Measurements from ENCODE around the gene ACKR3.
A peak's percentile ranks its signal among the peaks of the same experiment; 100 is the strongest.

ACKR3 gene

GRCh38 chr2:236571145-236571544 lies 1.5 kb downstream of the ACKR3 start:
- no peak for DNase-seq

- DNase-seq = peak; percentile 64
These were observed 2.9 kb downstream of the ACKR3 start for GRCh38 chr2:236572482-236572881.

- no peak for DNase-seq
These were observed 3.7 kb downstream of the ACKR3 start for GRCh38 chr2:236573066-236573929.

GRCh38 chr2:236574000-236574399 lies 4.4 kb downstream of the ACKR3 start:
- no peak for DNase-seq

- DNase-seq = peak; percentile 54
These were observed 5.0 kb downstream of the ACKR3 start for GRCh38 chr2:236574424-236575145.

GRCh38 chr2:236575510-236575909 lies 5.9 kb downstream of the ACKR3 start:
- no peak for DNase-seq

- DNase-seq = no peak
These were observed 6.5 kb downstream of the ACKR3 start for GRCh38 chr2:236576087-236576486.

- no peak for DNase-seq
These were observed 7.3 kb downstream of the ACKR3 start for GRCh38 chr2:236576953-236577352.

- no peak for DNase-seq
These were observed 8.1 kb downstream of the ACKR3 start for GRCh38 chr2:236577481-236578410.

GRCh38 chr2:236578411-236578846 lies 8.8 kb downstream of the ACKR3 start:
- no peak for DNase-seq

GRCh38 chr2:236579048-236579745 lies 9.6 kb downstream of the ACKR3 start:
- DNase-seq = peak; percentile 65

GRCh38 chr2:236579746-236580315 lies 10.2 kb downstream of the ACKR3 start:
- no peak for DNase-seq

GRCh38 chr2:236580746-236581355 lies 11.2 kb downstream of the ACKR3 start:
- DNase-seq = no peak

- no peak for DNase-seq
These were observed 11.9 kb downstream of the ACKR3 start for GRCh38 chr2:236581546-236581945.

GRCh38 chr2:236582968-236583367 lies 13.3 kb downstream of the ACKR3 start:
- DNase-seq = no peak

- no peak for DNase-seq
These were observed 14.1 kb downstream of the ACKR3 start for GRCh38 chr2:236583621-236584203.

- DNase-seq = no peak
These were observed 15.1 kb downstream of the ACKR3 start for GRCh38 chr2:236584521-236585384.

- no peak for DNase-seq
These were observed 16.3 kb downstream of the ACKR3 start for GRCh38 chr2:236585966-236586365.

GRCh38 chr2:236587861-236588815 lies 18.5 kb downstream of the ACKR3 start:
- DNase-seq = no peak
